Inferior parietal cortex (tissue), 1 donor: Measurements from ENCODE around the gene A4GALT.

ENCODE experiments used
- DNase-seq: peaks from one replicate; pipeline ENCODE4 v3.0.0-alpha.2; 2016; ENCODE audit errors: extremely low spot score

The A4GALT gene

DNA sequence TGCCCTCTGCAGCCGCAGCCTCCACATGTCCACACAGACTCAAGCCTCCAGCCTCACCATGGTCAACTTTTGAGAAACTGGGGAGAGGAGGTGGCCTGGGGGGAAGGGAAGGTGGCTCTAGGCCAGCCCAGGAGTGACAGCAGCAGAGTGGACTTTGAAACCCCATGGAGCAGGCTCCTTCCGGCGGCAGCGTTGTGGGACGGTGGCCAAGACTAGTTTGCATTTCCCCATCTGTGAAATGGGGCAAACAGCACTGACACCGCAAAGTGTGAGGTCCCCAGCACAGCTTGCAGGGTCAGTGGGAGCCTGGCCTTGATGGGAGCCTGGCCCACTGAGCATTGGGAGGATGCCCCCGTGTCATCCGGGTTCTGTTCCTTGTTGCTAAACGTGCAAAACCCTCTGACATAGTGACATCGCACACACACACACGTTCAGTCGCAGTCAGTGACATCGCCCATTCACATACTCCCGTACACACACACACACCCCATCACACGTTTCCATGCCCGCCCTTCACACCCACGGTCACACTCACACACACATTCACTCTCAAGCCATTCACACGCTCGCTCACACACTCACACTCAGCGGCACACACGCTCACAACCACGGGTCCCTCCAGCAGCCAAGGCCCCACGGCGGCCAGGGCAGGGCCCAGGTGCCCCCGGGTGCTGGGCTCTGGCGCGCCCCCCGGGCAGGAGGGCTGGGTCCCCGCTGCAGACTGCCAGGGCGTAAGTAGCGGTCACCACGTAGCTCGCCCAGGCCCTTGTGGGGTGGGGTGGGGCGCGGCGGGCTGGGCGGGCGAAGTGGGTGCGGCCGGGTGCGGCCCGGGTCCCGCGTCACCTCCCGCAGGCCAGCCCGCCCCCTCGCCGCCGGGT lies 72.1 kb downstream of the A4GALT start:
- DNase-seq = no peak

DNA sequence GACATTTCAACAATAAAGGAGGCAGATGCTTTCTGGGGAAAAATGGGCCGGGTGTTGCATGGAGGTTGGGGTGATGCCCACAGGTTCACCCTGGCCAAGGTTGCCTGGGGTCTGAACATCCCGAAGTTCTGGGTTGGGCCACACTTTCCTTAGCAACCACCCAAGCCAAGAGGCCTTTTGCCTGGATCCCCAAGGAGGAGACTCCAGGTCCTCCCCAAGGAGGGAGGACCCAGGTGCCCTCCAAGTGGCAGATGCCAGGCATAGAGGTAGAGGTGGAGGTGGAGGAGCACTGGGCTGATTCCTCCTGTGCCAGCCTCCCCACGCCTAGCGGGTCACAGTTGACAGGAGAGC lies 72.7 kb downstream of the A4GALT start:
- DNase-seq = no peak

DNA sequence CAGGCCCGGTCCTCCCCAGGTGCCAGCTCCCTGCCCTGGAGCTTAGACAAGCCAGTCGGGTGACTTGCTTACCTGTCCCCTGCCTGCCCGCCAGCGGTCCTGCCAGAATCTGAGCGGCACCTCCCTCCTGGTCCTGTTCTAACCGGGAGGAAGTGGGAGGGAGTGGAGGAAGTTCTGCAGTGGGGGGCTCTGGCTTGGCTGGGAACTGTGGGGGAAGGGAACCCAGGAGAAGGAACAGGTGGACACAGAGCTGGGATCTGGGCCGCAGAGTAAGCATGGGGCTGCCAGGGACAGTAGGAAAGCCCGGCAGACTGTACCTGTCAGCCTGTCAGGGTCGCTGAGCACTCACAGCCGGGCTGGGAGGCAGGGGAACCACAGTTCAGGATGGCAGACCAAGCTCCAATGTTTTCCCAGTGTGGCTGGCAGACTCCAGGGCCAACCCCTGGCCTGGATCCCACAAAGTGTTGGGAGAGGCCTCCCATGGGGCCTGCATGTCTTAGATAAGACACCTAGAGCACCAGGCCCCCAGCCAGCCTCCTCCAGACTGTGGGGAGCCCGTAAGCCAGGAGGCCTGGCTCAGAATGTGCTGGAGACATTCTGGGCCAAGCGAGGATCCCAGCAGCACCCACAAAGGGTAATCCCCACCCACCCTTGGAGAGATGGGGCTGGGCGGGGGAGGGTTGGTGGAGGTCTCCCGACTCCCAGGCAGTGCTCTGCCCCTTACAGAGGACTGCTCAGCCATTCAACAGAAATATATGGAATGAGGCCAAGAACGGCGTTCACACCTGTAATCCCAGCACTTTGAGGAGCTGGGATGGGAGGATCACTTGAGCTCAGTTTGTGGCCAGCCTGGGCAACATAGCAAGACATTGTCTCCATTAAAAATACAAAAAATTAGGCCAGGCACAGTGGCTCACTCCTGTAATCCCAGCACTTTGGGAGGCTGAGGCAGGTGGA lies 73.8 kb downstream of the A4GALT start:
- no peak for DNase-seq

DNA sequence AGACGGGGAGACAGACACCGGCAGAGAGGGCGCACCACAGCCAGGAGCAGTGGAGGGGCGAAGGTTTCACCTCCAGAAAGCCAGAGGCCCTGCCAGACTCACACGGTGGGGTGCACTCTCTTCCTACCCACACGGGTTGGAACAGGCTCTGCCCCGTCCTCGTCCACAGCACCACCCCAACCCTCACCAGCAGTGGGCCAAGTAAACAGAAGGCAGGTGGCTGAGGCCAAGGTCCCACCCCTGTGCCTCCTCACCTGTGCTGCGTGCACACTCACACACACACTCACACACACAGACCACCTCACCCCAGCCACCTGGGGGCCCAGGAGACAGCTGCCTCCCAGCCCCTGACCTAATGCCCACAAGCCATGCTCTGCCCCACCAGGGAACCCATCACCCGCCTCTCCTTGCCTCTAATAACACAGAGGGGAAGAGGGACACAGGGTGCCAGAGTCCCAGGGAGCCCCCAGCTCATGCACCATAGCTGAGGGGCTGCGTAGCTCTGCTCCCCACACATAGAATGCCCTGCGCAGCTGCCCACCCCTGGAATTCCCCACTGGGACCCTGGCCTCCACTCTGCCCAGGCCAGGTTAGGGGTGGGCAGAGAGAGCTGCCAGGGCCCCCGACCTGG lies 74.6 kb downstream of the A4GALT start:
- DNase-seq = no peak

DNA sequence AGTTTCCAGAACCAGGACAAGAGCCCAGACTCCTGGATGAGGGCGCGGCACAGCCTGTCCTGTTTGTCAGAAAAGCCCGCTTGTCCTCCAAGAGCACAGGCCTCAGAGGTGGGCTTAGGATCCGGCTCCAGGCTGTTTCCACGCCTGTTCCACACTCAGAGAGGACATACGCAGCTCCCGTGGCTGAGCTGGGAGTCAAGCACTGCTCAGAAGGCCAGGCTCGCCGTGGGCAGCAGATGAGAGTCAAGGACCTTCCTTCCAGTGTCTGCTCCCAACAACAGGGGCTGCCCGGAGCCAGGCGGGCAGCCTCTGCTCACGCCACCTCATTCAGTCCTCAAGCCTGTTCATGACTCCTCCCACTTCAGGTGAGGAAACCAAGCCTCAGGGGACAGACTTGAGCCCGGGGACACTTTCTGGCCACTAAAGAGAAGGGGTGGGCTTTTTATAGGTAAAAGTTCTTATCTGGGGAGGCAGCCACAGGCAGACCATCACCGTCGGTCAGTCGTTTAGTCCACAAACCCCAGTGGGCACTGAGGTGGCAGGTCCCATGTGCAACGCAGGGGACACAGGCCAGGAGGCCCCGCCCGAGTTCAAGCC lies 75.2 kb downstream of the A4GALT start:
- no peak for DNase-seq

DNA sequence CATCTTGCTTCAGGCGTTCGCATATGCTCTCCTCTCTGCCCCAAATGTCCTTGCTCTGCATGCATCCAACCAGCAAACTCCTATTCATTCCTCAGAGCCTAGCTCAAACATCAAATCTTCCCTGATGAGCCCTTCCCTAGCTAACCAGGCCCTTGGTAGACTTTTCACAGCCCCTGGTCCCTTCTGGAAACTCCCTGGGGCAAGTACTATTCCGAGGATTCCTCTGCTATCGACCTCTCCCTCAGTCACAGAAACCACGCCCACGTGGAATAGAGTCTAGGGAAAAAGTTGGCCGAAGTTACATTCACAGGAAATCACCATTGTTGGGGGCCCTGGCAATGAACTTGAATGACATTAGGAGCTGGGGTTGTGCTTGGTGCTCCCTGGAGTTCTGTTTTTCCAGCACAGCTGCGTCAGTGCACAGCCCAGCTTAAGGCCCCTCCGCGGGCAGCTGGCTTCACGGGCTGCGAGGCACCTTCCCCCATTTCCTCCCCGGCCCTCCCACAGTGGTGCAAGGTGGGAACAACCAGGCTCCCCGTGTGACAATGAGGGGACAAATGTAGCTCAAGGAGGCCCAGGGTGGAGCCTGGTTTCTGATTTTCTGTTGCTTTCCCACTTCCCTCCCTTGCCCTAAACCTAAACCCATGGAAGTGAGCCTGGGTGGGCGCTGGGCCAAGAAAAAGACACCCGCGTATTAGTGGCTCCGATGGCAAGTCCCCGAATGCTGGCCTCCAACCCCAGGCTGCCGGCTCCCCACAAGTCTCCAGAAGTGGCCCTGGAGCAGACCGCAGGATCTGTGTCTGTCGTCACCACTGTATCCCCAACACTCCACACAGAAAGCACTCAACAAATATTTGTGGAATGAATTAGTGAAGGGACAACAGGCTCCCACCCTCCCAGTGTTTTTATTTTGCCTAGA lies 76.0 kb downstream of the A4GALT start:
- no peak for DNase-seq

DNA sequence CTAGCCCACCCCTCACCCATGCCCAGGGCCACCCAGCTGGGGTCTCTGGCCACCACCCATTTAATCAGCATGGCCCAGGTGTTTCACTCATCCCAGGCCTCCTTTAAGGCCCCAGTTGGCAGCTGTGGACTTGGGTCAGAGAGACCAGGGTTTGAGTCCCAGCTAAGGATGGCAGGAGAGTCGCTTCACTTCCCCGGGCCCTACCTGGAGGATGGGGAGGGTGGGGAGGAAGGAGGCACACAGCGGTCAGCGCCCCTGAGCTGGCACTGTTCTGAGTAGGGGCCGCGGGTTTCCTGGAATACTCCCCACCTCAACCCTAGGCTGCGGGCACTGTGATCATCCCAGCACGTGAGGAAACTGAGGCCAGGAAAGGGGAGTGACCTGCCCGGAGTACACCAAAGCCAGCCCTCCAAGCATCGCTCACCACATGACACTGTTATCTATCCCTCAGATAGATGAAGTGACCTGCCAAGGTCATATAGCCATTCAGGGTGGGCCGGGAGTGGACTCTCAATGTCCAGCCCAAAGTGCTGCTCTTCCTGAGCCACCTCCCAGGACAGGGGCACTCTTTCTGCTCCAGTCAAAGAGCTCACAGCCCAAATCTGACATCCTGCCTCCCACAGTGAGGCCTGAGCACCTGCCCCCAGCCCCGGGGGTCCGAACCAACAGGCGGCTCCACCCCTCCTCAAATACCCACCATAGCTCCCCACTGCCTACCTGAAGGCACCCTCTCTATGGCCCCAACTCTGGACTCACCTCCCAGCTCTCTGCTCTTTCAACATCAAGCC lies 76.8 kb downstream of the A4GALT start:
- no peak for DNase-seq

DNA sequence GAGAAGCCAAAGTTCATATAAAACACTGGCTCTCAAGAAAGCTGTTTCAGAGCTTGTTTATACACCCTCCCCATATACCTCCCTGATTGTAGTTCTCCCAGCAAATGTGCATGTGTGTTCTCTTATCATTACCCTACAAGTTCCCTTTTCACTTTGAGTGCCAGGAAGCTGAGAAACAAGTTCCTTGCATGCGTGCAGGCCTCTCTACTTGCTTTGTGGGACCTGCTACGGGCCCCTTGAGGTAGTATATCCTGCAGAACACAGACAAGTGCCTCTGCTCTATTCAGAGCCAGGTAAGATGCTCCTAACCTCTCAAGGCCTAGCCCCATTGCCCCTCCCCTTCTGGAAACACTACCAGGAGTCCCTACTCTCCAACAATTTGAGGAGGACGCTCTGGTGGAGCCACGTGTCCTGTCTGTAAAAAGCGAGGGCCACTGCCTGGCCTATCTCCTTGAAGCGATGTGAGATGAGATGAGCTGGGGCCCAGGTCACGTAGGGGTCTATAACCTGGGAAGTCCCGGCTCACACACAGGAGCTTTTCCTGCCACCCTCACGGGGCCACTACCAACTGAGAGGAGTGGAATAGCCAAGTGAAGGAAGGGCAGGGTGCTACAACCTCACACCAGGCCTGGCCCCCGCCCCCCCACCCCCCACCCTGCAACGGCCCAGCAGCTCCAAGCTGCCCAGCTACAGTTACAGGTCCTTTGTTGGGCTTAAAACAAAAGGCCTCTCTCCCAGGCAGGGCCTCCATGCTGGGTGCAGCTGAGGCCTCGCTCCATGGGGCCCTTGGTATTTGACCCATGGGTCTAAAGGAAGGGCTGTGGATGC lies 77.7 kb downstream of the A4GALT start:
- no peak for DNase-seq
